GM19099 (cell line): ENCODE results near the gene PSKH1.

ENCODE experiments used
- POLR2A ChIP-seq: IDR thresholded peaks from 3 replicates; pipeline ENCODE4 v1.6.1; 2011; ENCODE audit warnings: low read depth; ENCODE audit not compliant: insufficient read length; ENCODE audit errors: extremely low read depth

PSKH1 gene

DNA sequence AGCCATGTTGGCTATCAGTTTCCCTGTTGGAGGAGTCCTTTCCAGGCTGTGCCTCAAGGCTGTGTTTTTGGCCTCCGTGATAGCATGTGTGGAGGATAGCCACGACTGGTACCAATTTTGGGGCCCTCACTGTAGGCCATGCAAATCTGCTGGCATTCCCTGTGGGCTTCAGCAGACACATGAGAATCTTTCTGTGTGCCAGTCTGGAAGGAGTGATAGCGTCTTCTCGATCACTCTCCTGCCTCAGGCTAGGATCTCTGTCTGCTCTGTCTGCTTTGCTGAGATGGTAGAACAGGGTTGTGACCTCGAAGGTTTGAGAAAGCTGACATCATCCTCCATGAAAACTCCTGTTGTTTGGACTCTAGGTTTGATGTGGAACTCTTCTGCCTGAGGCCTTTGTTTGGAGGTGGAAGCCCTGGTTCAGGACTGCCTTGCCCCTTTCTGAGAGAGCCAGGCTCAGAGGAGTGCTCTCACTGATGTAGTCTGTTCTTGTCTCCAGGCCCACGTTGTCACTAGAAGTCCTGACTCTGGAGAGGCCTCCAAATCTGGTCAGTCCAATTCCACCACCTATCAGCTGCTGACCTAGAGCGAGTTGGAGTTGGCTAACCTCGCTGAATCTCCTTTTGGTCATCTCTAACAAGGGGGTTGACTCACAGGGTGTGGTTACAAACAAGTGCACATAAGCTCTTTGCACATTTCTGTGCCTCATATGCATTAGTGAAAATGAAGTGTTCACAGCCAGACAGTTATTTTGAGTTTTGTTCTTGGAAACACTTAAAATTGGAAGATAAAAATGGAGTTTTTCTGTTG is 32.3 kb upstream of the PSKH1 start:
- no peak for TF ChIP-seq POLR2A

DNA sequence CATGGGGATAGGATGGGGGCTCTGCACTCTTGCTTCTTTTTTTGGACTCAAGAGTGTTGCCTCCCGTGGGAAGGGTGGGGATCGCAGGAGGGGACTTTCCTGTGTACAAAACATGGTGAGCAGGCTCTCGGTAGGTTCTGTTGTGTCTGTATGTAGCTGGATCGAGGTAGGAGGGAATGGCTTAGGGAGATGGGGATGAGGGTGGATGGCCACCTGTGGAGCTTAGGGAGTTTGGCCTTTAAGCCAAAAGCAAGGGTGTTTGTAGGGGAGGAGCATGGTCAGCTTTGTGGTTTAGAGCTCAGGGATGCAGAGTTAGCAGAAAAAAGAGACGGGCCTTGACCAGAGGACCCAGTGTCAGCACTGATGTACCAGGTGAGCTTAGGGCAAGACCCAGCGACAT is 31.2 kb upstream of the PSKH1 start:
- TF ChIP-seq POLR2A = no peak

DNA sequence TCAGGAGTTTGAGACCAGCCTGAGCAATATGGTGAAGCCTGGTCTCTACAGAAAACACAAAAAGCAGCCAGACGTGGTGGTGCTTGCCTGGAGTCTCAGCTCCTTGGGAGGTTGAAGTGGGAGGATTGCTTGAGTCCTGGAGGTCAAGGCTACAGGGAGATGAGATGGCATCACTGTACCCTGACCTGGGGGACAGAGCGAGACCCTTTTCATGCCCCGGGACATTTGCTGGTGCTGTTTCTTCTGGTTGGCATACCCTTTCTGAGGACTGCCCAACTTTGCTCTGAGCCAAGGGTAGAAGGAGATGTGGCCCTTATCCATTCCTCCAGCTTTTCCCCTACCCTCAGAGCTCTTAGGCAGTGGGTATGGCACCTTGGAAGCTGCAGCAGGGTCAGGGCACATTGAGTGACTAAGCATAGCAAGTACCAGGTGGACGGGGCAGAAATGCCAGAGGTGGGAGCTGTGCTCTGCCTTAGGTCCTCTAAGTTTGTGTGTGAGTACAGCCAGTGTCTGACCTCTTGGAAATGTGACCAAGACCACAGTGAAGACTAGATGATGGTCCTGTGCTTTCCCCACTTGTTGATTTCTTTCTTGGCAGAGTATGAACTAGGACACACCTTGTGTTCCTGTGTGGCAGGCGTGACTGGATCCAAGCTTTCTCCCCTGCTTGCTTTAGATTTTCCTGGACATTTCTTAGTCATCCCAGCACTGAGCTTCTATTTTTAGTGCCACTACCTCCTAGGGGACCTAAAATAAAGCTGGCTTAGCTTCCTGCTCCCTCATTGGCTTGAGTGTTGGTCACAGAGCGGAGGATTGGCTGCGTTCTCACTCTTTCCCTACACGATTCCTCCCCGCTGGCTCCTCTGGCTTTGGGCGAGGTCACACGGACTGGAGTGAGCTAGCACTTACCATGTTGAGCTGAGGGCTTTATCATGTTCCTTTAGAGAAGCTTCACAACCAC is 30.2 kb upstream of the PSKH1 start:
- no peak for TF ChIP-seq POLR2A

DNA sequence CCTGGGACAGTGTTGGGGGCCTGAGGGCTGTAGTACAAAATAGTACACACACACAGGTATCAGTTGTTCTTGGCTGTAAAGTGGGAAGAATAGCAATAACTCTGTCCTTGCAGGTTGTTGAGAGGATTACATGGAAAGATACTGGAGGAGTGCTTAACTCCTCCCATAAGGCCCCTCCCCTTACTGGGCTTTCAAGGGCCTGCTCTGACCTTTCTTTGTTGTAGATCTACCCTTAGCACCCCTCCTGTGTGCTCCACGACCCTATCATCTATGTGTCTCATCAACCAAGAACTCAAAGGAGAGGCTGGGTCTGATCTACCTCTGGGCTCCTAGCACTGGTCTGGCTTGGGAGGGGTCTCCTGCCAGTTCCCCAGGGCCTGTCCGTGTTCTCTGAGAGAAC is 28.5 kb upstream of the PSKH1 start:
- TF ChIP-seq POLR2A = no peak

DNA sequence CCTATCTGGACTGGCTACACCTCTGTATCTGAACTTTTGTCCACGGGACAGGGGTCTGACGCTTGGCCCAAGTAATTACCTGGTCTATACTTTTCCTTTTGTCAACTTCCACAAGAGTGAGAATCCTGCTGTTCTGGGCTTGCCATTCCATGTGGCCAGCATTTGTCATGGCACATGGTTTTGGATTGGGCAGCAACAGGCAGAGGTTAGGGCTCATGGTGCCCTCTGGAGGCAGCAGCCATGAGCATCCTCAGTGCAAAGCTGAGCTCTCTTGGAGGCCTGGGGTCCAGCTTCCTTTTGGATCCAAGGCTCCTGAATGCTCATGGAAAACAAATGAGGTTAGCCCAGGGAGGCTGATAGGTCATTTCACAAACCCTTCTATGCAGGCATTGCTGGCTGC is 27.7 kb upstream of the PSKH1 start:
- TF ChIP-seq POLR2A = no peak

DNA sequence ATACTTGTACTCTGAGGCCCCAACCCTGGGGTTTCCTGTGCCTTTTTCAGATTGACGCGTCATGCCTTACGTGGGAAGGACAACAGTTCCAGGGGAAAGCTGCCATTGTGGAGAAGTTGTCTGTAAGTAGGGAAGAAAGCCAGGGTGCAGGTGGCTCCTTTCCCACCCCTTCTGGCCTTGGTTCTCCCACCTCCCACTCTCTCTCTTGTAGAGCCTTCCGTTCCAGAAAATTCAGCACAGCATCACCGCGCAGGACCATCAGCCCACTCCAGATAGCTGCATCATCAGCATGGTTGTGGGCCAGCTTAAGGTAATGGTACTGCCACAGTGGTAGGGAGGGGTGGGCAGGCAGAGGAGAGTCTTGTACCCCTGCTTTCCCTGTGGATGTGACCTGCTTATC is 24.8 kb upstream of the PSKH1 start:
- no peak for TF ChIP-seq POLR2A

DNA sequence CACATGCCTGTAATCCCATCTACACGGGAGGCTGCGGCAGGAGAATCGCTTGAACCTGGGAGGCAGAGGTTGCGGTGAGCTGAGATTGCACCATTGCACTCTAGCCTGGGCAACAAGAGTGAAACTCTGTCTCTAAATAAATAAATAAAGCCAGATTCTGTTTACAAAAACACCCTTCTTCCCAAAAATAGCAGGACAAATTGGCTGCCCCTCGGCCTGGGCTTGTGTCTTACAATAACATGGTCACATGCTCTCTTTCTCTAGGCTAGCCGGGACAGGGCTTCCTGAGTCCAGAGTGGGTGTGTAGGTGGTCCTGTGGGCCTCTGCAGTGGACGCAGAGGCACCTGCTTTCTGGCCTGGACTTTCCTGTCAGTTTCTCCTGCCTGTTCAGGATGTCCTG is 23.4 kb upstream of the PSKH1 start:
- TF ChIP-seq POLR2A = no peak

DNA sequence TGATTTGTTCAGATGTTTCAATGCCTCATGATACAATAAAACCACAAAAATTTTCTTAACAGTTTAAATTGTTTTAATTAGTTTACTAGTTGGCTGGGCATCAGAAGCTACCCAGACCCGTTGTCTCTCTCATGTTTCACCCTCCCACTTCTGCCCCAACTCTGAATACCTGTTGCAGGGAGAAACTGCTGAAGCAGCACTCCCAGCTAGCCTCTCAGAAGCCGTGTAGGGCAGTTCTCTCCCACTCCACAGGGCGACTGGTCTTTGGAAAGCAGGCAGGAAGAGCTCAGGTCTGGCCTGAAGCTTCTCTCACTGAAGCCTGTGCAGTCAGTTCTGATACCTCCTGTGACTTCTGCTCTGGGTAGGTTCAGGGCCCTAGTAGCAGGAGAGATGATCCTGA is 21.8 kb upstream of the PSKH1 start:
- TF ChIP-seq POLR2A = no peak

DNA sequence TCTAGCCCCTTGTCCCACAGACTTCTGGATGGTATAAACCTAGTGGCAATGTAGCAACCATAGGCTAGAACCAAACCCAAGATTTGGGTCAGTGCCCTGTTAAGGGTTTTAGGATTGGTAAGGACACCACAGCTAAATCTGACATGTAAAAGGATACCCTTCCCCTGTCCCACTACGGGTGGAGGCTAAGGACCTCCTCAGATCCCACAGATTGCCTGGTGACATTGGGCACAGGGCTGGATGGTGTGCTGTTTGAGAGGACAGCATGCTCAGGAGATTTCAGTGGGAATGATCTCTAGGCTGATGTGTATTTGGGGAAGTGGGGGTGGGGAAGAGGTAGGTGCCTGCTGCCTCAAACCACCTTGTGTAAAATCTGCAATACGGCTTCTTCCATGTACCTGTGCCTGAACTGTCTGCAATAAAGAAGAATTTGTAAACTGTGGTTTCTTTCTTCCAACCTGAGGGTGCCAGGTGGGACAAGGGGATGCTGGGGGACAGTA is 20.9 kb upstream of the PSKH1 start:
- no peak for TF ChIP-seq POLR2A

DNA sequence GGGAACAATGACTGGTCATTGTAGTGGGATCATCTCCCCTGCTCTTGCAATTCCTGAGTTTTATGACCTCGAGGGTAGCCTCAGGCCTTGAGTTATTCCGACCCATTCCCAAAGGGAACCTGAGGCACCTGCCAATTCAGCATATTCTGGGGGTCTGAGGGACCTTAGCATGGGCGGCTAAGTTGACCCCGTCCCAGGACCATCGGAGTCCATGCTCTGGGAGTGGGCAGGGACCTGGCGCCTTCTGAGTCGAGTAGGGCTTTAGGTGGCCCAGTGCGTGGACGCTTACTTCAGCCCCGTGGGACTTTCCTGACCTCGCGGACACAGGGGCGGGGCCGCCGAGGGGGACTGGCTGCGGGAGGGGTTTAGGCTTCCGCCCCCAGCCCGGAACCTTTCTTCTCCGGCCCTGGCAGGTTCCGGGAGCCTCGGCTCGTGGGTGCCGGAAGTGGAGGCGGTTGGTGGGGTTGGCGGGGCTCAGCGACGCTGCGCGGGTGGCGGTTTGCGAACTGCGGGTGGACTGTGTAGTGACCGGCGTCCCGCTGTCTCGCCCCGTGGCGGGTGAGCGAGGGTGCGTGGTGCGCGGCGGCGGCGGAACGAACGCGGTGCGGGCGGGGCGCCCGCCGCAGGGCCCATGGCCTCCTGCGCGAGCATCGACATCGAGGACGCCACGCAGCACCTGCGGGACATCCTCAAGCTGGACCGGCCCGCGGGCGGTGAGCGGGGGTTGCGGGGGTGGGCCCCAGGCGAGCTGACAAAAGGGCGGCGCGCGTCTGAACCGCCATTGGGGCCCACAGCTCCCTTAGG is 20.2 kb upstream of the PSKH1 start, which contains the start of gene EDC4:
TSS of gene EDC4 (plus strand) at position 422 of the 804 bp plus-strand sequence. CDS start at position 632, 210 bp downstream.
- peak; percentile 83 for TF ChIP-seq POLR2A

DNA sequence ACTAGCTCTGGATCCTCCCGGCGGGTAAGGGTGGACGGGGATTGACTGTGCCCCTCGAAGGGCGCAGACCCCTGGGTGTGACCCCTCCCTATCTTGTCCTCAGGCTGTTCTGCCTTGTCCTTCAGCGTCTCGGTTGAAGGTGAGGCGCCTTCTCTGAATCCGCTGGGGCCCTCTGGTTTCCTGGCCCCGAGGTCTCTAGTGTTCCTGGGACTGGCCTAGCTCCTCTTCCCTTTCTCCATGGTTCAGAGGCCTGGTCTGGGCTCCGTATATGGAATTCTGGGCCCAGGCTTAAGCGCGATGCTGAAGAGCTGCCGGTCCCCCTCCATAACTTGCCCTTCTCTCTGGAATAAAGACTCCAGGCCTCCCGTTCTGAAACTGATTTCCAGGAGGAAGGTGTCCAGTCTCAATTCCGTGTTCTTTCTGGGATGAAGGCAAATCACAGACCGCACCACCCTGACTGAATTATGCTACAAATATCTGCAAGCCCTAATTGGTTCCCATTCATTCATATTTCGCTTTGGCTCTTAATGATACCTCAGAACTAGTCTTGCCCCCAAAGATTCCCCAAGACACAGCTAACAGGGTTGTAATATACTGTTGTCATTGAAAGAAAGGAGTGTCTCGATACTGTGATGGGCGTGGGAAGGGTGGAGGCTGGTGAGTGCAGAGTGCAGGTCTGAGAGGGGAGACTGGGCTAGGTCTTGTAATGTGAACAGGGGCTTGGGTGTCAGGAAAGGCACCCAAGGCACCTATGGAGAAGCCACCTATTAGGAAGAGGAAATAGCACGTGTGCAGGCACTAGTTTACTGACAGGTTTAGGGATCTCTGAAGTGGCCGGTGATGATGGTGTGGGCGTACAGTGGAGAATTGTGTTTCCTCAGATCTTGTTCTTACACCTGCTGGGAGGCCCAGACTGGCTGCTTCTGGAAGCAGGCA is 19.4 kb upstream of the PSKH1 start:
- no peak for TF ChIP-seq POLR2A

DNA sequence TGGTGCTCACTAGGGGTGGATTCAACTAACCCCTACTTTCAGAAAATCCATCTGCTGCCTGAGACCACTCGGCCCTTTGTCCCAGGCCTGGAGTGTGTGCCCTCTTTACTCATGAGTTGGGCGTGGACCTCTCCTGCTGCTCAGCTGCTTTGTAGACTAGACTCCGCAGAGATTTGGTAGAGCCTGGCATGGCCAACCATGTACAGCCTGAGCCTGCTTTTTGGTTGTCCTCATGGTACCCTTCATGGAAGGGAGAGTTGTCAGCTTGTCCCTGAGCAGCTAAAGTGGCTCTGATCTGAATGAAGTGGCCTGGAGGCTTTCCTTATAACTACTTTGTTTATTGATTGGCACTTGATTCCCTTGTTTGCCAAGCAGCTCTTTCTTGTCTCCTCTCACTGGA is 18.7 kb upstream of the PSKH1 start:
- no peak for TF ChIP-seq POLR2A

DNA sequence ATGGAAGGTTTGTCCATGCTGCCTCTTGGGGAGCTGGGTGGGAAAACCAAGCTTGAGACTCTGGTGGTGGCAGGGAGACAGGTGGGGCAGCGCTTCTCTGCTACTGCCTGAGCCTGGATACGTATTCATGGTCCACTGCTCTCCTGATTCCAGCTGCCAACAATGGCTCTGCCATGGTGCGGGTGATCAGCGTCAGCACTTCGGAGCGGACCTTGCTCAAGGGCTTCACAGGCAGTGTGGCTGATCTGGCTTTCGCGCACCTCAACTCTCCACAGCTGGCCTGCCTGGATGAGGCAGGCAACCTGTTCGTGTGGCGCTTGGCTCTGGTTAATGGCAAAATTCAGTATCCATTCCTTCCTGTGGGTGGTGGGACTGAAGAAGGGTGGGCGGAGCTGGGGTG is 16.0 kb upstream of the PSKH1 start:
- TF ChIP-seq POLR2A = no peak

DNA sequence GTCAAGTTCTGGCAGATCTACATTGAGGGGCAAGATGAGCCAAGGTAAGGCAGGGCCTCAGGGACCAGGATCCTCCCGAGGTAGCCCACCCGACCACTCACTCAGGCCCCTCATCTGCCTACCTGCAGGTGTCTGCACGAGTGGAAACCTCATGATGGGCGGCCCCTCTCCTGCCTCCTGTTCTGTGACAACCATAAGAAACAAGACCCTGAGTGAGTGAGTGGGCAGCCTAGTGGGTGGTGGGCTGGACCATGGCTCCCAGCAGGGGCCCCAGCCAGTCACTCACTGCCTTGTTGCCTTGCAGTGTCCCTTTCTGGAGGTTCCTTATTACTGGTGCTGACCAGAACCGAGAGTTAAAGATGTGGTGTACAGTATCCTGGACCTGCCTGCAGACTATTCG is 14.8 kb upstream of the PSKH1 start:
- TF ChIP-seq POLR2A = no peak
